SIG-M5 treated with dmso at 0.1 percent for 504 hours (cell line): ENCODE results near the gene MSRB3.
"Not testable (repeated sequence)": the region's sequence is repeated elsewhere in the genome, so short reads cannot be mapped to it uniquely, and the experiment has no call there.

Experiments
- DNase-seq: peaks from one replicate; lab custom pipeline; 2025; ENCODE audit not compliant: unreplicated experiment; lab: John Stamatoyannopoulos, UW

Gene MSRB3

DNA sequence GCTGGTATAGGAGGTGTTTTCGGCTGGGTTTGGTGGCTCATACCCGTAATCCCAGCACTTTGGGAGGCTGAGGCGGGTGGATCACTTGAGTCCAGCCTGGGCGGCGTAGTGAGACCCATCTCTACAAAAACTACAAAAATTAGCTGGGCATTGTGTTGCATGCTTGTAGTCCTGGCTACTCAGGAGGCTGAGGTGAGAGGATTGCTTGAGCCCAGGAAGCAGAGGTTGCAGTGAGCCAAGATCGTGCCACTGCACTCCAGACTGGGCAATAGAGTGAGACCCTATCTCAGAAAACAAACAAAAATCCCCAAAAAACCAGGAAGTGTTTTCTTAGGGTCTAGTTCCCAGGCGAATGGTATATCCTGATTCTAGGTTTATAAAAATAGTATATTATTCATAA, 7.0 kb downstream of the MSRB3 start:
- DNase-seq = not testable (repeated sequence)

DNA sequence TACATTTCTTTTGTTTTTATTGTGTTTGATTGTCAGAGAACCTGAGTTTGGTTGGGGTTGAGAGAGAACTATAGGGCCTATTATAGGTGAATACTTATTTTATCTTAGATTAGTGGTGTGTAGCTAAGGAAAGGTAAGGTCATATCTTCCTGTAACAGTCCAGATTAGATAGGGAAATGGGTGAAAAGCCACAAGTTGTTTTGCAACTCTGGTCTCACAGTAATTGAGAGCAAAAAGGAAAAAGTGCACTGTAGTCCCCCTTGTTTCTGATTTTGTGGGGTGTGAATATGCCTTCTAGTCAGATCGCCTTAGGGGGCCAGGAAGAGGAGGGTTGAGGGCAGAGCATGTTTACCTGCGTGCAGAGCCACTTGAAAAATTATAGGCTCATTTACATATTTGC, 8.9 kb downstream of the MSRB3 start:
- DNase-seq = no peak

DNA sequence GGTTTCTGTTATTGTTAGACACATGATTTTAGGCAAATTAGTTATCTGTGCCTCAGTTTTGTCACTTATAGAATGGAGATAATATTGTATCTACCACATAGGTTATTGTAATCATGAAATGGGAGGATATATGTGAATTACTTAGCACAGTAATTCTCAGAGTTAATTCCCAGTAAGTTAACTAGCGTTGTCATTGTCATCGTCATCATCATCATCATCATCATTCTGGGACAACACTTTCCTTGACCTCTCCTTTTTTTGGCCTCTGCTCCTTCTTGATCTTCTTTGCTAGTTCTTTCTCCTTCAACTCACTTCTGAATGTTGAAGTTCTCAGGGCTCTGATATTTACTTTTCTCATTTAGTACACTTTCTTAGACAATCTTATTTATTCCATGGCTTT, 13.8 kb downstream of the MSRB3 start:
- no peak for DNase-seq

DNA sequence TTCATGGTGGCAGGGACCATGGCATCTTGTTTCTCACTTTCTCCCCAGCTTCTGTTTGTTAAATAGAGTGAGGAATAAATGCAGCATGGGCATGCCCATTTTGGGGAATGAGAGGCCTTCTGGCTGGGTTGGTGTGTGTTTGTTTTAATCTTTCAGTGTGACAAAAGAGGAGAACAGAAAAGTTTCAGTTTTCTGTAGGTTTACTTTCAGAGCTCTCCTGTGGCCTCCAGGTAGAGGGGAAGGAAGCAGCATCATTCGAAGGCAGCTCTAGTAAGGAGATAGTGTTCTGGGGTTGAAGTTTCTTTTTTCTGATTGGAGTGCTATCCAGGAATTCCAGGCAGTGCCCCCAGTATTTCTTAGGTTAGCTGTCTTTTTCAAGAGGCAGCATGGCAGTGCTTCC, 15.3 kb downstream of the MSRB3 start:
- DNase-seq = no peak

DNA sequence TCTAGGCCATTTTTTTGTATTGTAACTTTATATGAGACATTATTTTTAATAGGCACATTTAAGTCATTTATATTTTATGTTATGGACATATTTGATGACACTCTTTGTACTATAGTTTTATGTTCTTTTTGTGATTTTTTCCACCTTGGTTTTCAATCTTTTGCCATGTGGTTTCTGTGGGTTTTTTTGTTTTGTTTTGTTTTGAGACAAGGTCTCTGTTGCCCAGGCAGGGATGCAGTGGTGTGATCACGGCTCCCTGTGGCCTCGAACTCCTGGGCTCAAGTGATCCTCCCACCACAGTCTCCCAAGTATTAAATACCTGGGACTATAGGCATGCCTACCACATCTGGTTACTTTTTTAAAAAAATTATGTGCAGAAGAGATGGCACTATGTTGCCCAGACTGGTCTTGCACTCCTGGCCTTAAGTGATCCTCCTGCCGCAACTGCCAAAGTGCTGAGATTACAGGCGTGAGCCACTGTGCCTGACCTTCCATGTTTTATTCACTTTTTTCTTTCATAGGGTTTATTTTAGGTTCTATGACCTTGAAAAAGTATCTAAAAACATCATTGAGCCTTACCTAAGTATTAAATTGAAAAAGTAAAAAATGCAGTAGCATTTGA, 16.3 kb downstream of the MSRB3 start:
- no peak for DNase-seq

DNA sequence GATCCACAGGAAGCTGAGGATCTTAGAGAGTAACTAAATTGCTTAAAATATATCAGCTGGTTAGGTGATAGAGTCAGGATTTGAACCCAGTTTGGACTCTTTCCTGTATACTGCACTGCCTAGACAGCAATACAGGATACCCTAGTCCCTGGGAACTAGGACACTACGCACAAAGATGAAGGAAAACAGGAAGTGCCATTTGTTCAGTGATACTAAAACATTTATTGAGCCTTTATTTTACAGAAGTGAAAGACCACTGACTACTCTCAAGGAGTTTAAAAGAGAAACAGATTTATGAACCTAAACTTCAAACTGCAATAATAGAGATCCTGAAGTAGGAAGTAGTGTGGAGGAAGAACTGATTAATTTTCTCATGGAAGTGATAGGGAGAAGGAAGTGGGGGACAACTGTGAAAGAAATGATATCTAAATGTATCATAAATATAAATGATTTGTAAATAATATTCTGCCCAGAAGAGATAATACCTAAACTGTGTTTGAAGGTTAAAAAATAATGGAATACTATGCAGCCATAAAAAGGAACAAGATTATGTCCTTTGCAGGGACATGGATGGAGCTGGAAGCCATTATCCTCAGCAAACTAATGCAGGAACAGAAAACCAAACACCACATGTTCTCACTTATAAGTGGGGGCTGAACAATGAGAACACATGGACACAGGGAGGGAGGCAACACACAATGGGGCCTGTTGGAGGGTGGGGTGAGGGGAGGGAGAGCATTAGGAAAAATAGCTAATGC, 18.2 kb downstream of the MSRB3 start:
- no peak for DNase-seq

DNA sequence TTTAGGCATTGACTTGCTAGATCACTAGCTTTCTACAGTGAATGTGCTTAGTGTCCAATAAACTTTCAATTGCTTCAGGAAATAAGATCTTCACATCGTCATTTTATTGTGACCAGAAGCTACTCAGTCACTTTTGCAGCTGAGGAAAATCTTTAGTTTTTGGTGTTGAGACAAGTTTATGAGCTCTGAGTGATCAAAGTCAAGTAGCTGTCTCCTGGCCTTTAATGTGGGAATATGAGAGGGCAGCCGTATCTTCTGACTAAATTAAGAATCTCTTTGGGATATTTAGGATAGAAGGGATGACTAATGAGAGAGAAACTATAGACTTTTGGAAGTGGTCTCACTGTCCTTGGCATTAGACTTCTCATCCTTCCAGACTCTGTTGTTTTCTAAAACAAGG, 21.6 kb downstream of the MSRB3 start:
- no peak for DNase-seq

DNA sequence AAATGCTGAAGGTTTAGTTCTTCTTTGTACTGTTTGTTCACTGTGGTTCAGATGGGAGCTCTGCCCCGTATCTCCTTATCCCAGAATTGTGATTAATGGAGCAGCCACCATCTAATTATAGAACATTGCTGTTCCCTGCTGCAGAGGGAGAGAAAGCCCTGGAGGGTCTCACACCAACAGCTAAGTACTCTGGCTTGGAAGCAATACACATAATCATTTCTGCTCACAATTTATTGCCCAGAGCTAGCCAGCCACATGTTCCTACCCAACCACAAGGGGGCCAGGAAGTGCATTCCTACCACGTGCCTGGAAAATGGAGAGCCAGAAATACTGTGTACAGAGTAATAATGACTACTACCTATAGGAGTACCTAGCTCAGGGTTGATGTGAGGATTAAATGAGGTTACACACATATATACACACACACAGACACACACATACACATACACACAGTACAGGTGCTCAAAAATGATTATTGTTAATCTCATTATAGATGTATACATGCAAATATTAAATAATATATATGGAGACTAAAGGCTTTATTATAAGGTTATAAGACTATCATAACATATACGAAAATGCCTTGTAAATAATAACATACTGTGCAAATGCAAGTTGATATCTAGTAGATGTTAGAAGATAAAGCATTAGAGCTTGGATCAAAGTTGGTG, 22.3 kb downstream of the MSRB3 start:
- DNase-seq = peak; percentile 48

DNA sequence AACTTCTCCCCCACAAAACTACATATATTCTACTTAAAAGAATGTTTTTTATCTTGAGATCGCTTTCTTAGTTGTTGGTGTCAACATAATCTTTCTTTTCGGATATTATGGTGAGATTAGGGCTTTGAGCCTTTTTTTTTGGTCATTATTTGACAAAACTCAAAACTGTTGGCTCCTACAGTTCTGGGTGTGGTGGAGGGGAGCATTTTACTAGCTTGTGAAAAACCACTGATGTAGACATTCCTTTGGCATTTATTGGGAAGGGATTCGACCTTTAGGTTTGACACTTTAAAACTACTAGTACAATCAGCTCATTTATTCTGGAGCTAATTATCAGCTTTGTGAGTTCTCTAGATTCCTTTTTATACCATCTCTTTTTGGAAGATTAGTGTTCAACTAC, 24.4 kb downstream of the MSRB3 start:
- DNase-seq = no peak

DNA sequence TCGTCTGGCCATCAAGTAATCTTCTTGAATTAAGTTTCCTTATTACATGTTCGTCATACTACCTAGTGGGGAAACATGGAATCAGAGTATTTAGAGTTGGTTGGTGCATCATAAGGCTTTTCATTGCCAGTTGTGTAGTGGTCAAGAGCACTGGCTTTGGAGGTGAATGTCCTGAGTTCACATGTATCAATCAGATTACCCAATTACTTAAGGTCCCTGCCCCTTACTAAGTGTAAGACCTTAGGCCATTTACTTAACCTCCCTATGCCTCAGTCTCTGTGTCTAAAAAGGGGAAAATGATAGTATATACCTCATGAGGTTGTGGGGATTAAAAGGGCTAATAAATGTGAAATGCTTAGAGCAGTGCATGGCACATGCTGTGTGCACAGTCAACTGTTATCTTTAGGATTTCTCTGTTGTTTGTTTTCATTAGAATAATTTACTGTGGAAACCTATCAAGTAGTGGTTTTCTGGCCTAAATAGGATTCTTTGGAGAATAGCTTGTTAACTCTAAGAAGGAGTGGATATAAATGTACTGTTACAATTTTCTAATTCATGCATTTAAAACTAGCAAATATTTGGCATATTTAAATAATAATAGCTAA, 27.0 kb downstream of the MSRB3 start:
- DNase-seq = no peak

DNA sequence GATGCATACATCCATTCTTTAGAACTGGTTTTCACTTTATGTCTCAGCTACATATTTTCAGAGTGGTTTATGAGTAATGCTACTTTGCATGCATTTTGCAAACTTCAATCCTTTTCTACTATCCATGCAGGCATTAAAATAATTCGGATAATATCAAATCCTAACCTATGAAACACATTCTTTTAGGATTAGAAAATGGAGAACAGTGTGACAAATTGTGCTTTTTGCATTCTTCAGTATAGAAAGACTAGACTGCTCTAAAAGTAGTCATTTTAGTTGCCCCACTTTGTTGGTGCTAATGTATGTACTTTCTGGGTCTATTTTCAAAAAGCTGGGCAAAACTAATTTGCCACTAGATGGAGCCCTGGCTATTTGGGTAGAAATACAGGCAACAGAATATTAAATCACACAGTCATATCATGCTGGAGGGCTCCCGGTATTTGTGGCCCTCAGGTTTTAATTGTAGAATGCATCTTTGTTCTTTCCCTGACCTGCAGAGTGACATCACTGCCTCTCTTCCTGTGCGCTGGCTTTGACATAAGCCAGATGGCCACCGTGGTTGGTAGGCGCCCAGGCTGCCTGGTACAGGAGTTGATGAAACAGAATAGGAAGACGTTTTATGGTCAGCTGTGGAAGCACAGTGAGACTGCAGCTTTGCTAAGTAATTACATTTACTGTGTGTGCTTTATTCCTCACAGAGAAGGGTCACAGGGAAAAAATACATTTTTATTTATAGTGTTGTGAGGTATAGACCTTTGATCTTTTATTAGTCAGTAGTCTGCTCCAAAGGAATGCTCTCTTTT, 28.1 kb downstream of the MSRB3 start:
- peak; percentile 39 for DNase-seq

DNA sequence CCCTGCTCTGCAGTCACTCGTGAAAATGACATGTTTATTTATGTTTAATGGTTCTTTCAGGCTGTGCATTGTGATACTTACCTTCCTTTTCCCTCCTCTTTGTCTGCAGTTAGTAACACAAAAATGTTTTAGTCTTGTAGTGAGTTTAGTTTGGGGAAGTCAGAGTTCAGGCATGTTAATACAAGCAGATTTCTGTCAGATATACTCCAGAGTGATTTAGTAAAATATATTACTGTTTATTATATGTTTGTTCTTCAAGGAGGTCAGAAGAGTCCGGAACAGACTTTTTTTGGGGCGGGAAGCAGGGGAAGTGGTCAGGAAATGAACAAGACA, 28.7 kb downstream of the MSRB3 start:
- no peak for DNase-seq

DNA sequence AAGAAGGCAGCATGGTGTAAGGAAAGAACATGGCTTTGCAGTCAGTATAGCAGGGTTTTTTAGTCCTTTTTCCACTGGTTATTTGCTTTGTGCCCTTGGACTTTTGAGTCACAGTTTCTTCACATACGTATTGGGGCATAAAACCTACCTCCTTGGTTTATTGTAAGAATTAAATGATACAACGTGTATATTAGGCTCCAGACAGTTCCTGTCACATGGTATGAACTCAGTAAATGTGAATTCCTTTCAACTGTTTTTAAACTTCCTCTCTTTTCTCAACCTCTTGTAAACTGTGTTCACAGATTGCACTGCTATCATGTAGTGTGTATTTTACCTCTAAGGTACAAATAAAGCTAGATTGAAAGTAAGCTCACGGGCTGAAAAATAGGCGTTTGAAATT, 29.5 kb downstream of the MSRB3 start:
- no peak for DNase-seq

DNA sequence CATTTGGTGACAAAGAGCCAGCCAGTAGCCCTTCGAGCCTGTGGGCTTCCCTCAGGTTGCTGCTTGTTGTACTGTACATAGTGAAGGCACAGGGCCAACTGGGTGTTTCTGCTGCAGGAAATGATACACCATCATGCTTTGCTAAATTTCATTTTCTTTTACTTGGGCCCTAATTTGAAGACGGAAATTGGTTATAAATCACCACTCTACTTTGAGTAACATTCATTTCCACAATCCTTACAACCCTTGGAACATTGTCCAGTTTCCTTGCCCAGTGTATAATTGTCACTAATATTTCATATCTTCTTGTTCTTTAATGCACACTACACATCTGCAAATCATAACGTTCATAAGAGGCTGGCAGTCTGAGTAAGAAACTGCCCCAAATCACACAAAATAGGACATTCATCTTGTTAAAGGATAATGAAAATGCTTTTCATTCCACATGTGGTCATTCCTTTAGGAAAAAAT, 30.2 kb downstream of the MSRB3 start:
- DNase-seq = no peak

DNA sequence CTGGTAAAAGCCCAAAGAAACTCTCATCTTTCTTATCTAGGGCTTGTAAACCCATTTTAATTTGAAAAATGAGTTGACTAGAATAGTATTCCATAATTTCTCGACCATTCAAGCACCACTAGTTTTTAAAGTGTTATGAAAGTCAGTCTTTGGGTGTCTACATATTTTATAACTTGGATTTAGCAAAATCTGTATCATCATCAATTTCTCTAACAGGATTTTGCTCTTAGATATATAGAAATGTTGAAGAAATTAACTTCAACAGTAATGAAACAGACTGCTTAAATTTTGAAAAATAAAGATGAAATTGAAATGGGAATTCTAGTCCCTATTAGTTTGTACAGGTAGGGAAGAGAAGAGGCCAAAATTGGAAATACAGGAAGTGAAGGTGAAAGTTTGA, 32.8 kb downstream of the MSRB3 start:
- DNase-seq = no peak

DNA sequence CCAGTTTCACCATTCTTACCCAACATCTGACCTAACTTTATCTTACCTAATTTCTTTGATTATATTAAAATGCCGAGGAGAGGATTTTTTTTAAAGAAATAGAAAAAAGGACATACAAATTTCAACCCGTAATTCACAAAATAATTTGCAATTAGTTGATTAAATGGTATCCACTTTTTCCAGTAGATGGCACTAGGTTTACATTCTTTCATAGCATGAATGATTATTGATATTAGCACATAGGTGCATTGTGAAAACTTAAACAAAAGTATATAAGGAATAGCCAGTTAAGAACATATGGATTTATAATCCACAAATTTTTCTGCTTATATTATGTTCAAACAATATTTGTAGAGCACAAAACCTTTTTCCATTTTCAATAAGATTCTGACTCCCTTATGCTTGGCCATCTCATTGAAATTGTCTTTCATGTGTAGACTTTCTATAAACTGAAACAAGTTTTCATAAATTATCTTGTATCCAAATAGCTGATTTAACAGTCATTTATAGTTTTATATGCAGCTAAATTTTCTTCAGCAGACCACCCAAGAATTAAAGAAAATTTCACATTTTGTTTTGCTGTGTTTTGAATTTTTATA, 35.3 kb downstream of the MSRB3 start:
- peak; percentile 13 for DNase-seq

DNA sequence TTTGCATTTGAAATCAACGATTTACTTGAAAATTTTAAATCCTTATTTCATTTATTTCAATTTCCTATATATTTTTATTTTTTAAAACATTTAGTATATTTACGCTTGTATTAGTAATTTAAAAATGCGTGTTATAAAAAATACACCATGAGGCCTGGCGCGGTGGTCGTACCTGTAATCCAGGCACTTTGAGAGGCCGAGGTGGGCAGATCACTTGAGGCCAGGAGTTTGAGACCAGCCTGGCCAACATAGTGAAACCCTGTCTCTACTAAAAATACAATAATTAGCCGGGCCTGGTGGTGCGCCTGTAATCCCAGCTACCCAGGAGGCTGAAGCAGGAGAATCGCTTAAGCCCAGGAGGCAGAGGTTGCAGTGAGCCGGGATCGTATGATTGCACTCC, 36.8 kb downstream of the MSRB3 start:
- DNase-seq = not testable (repeated sequence)

DNA sequence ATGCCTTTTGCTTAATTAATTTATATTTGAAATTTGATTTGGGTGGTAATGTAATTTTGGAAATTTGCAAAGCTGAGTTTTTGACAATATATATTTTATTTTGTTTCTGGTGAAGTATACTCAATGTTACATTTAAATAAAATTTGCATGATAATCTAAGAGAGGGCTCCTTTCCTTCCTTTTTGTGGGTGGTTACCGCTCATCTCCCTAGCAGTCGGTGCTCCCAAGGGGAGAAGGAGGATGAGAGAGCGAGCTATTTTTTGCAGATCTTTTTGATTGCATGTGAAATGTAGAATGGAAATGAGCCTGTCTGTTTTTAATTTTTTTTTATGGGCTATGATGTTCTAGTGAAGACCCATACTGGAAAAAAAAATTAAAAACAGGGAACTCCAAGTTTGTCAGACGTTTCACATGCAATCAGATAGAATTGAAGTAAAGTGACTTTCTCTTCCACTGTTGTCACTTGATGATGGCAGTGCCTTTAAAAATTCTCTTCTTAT, 39.8 kb downstream of the MSRB3 start:
- DNase-seq = no peak

DNA sequence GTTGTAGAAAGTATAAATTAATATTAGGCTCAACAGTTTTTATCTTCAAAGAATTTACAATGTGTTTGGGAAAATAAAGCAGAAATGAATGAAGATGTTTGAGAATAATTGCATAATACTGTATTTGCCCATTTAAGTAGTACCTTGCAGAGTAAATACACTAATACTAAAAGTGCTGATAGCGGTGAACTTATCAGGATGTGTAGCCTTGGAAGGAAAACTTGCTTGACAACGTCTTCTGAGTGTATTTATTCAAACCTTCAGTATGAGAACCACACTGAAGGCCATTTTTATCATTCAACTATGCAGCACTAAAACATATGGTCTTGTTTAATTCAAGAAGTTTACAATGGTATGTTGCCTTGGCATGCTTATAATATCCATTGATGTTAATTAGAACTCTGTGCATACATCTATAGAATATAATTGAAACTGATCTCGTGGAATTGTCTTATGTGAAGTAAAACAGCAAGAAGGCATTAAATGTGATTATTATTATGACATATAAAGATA, 41.3 kb downstream of the MSRB3 start:
- DNase-seq = no peak

DNA sequence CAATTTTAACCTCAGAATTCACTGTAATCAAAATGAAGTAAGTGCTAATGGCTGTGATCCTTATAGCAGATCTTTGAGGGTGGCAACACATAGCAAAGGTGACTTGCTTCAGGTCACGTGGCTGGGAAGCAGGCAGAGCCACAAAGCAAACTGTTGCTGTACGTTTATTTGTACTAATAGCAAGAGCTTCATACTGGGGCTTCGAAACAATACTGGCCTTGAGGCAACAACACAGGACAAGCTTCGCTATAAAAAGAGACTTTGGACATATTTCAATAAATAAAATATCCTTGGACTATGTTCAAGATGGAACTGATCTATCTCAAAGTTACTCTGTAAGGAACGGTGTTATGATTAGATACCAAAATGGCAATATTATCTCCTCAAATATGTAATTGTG, 44.6 kb downstream of the MSRB3 start:
- no peak for DNase-seq
